Epidermal melanocyte (primary cell): ENCODE measurements around the gene JPH4.

ENCODE experiments used
- DNase-seq: peaks from one replicate; pipeline ENCODE4 v3.0.0; 2011; ENCODE audit warnings: low spot score; ENCODE audit not compliant: insufficient read length

The JPH4 gene

GRCh38 chr14:23564181-23564812 lies 14.3 kb downstream of the JPH4 start:
- no peak for DNase-seq

- no peak for DNase-seq
Observed at GRCh38 chr14:23563473-23564180, 15.0 kb downstream of the JPH4 start.

- DNase-seq = no peak
Observed at GRCh38 chr14:23562822-23563472, 15.6 kb downstream of the JPH4 start.

GRCh38 chr14:23561873-23562821 lies 16.4 kb downstream of the JPH4 start:
- no peak for DNase-seq

- no peak for DNase-seq
Observed at GRCh38 chr14:23561259-23561658, 17.3 kb downstream of the JPH4 start.

GRCh38 chr14:23559926-23560520 lies 18.6 kb downstream of the JPH4 start:
- DNase-seq = no peak

GRCh38 chr14:23559010-23559925 lies 19.3 kb downstream of the JPH4 start:
- no peak for DNase-seq

GRCh38 chr14:23558346-23559009 lies 20.1 kb downstream of the JPH4 start:
- no peak for DNase-seq

GRCh38 chr14:23557946-23558345 lies 20.6 kb downstream of the JPH4 start:
- DNase-seq = no peak

GRCh38 chr14:23557521-23557920 lies 21.1 kb downstream of the JPH4 start:
- no peak for DNase-seq

GRCh38 chr14:23556700-23557440 lies 21.7 kb downstream of the JPH4 start:
- no peak for DNase-seq

- DNase-seq = peak; percentile 93
Observed at GRCh38 chr14:23555882-23556699, 22.5 kb downstream of the JPH4 start, which contains the start of gene THTPA. Gene THTPA (plus strand): TSS chr14:23556271. CDS start chr14:23556758, 487 bp downstream.

- no peak for DNase-seq
Observed at GRCh38 chr14:23555533-23555881, 23.1 kb downstream of the JPH4 start.

- peak; percentile 71 for DNase-seq
Observed at GRCh38 chr14:23551266-23552028, 27.1 kb downstream of the JPH4 start, which contains the start of gene ZFHX2. Gene ZFHX2 (minus strand): TSS chr14:23551765. CDS start chr14:23535325, 16,440 bp downstream.

GRCh38 chr14:23550812-23551265 lies 27.8 kb downstream of the JPH4 start:
- no peak for DNase-seq

- no peak for DNase-seq
Observed at GRCh38 chr14:23550131-23550811, 28.3 kb downstream of the JPH4 start.
